G401.6 (cell line): ENCODE data around the gene LUC7L3.
"Not testable (repeated sequence)": the region's sequence is repeated elsewhere in the genome, so short reads cannot be mapped to it uniquely, and the experiment has no call there.

ENCODE experiments used
- FAIRE-seq: peaks from 2 replicates; lab custom pipeline; 2012; peaks lifted over from hg19 to GRCh38; lab: Jason Lieb, UNC

The LUC7L3 gene

DNA sequence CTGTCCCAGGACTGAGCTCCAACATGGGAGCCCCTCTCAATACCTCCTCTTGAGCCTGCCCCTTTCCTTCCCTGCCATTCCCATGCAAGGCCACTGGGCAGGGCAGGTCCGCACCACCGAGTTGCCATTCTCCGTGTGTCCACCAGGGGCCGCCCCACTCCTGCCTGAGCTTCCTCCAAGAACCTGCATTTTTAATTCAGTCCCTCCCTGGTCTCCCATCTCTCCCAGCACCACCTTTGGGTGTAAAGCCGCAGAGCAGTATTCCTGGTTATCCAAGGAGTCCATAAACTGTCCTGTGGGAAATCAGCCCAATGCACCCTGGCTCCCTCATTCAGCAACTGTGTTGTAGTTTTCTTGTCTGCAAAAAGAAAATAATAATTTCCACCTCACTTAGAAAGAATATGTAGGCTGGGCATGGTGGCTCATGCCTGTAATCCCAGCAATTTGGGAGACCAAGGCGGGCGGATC lies 63.8 kb downstream of the LUC7L3 start:
- FAIRE-seq: peak; percentile 8

DNA sequence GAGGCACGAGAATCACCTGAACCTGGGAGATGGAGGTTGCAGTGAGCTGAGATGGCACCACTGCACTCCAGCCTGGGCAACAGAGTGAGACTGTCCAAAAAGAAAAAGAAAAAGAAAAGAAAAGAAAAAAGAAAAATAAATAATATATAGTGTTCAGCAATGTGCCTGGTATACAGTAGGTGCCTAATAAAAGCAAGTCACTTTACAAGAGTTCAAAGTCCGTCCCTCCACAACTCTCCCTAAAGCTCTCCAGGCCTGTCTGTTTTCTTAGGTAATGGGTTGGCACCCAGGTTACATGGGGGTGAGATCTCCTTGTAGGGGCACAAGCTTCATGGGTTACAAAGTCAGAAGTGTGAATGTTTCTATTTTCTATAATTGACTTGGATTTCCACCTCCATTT lies 64.5 kb downstream of the LUC7L3 start:
- FAIRE-seq: no peak

DNA sequence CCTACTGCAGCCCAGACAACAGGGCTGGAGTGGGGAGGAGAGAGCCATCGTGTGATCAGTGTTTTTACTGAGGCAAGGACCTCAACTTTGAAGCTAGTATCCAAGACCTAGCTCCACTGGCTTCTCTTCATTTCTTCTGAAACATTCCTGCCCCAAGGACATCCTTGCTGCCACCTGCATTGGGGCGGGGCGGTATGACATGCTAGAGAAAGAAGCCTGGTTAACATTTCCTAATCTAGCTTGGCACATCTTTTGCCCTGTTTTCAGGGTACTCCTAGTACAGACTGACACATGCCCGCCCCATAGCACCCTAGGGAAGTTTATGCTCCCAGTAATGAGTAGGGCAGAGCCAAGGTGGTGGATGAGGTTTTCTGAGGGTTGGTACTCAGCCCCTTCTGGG lies 65.7 kb downstream of the LUC7L3 start:
- FAIRE-seq: no peak

DNA sequence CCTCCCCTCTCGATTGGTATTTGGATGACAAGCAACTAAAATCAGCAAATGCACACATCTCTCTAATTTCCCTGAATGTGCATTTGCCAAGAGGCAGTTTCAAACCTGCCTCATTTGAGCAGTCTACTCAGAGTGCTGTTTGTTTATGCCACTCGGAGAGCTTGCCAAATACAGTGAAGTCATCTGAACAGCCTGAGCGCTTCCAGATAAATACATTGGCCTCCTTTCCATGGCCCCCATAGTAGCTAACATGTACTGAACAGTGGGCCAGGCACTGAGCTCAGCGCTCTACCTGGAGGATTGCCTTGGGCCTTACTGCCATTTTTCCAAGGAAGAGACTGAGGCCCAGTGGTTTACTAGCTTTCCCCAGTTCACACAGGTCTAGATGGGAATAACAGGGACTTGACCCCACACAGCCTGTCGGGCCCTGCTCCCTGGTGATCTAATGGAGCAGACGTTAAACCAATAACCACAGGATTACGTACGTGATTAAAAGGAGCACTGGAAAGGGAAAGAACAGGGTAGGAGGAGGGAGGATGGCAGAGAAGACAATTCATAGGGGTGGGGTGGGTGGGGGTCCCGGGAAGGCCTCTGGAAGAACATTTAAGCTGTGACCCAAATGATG lies 66.7 kb downstream of the LUC7L3 start:
- FAIRE-seq: no peak

DNA sequence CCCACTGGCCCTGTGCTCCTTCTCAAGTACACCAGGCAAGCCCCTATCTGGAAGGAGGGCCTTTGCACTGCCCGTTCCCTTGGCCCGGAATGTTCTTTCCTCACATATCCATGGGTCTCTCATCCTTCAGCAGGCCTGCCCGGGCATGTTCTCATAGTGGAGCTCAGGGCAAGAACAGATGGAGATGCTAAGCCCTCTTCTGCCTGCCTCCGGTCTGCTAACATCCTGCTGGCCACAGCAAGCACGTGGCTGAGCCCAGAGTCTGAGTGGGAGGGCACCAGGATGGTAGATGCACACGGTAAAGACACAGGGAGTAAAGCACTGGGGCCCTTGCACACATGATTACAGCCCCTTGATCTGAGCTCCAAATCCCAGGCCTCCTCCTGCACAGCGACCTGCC lies 67.7 kb downstream of the LUC7L3 start:
- no peak for FAIRE-seq

DNA sequence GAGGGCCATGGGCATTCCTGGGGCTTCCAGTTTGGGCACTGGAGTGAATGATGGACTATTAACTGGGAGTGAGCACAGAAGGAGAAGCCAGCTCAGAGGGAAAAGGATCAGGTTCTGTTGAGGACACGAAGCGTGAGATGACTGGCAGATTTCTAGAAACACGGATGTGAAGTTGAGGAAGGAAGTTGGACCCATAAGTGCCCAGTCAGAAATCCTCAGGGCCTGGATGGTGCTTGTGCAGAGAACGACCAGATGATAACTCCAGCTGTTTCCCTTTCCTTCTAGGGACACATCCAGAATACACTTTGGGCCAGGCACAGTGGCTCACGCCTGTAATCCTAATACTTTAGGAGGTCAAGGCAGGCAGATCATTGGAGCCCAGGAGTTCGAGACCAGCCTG lies 71.2 kb downstream of the LUC7L3 start:
- FAIRE-seq: no peak

DNA sequence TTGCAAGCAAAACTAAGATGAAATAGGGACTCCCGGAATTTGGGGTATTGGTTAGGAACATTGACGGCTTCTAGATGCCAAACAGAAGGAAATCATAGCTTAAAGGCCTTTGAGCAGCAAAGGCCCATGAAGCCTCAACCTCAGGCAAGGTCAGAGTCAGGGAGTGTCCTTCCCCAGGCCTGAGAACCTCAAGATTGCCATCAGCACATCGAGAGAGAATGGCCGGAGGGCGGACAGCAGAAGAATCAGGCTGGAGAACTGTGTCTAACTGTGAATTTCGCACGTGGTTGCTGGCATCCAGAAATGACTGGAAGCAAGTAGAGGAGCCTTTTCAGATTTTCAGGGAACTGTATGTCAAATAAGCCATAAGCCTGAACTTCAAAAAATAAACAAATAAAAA lies 72.7 kb downstream of the LUC7L3 start:
- FAIRE-seq: no peak

DNA sequence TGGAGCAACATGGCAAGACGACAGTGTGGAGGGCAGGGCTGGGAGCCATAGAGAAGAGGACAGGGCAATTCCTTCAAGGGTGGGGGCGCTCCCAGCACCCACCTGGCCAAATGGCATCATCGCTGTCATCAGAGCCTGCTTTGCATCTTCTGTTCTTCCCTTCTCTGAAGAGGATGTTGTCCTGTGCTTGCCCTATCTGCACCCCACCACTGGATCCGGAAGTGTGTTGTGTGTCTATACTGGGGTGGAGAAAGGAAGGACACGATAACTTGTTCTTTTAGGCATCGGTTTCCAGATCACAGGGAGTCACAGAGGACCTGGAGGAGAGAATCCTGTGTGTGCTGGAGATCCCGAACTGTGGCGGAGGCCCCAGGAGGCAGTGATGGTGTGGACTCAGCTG lies 73.6 kb downstream of the LUC7L3 start:
- FAIRE-seq: no peak

DNA sequence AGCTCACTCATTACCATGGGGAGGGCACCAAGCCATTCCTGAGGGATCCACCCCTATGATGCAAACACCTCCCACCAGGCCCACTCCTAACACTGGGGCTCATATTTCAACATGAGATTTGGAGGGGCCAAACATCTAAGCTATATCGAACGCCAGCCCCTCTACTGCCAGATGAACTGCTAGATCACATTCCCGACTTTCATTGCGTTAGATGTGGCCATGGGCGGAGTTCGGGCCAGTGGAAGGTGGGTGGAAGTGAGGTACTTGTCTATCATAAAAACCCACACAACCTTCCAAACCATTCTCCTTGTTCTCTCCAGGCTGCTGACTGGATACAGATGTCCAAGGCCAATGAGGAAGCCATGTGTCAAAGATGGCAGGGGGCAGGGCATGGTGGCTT lies 75.0 kb downstream of the LUC7L3 start:
- FAIRE-seq: no peak

DNA sequence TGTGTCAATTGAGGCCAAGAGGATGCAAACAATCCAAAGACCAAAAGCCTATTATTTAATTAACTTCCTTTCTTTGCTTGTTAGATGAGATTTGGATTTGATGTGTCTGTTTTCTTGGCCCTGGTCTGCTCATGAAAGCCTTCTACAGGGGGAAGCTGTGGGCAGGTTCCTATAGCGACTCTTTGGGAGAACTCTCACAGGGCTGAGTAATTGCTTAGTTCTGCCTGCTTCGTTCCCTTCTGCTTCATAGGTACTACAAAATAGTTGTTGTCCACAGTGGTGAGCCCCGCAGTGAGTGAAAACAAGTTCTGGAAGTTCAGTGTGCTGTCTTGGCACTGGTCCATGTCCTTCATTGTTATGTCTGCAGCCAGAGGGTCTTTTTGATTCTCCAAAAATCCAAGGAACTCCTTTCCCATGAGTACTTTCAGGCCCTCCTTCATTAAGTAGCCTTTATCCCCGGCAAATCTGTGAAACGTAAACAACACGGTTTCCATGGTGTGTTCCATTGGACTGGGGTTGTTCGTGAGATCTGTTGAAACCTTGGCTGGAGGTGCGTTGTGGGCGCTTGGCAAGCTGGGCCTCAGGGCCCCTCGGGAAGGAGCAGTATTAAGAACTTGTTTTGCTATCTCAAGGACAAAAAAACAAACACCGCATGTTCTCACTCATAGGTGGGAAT lies 77.9 kb downstream of the LUC7L3 start:
- no peak for FAIRE-seq

DNA sequence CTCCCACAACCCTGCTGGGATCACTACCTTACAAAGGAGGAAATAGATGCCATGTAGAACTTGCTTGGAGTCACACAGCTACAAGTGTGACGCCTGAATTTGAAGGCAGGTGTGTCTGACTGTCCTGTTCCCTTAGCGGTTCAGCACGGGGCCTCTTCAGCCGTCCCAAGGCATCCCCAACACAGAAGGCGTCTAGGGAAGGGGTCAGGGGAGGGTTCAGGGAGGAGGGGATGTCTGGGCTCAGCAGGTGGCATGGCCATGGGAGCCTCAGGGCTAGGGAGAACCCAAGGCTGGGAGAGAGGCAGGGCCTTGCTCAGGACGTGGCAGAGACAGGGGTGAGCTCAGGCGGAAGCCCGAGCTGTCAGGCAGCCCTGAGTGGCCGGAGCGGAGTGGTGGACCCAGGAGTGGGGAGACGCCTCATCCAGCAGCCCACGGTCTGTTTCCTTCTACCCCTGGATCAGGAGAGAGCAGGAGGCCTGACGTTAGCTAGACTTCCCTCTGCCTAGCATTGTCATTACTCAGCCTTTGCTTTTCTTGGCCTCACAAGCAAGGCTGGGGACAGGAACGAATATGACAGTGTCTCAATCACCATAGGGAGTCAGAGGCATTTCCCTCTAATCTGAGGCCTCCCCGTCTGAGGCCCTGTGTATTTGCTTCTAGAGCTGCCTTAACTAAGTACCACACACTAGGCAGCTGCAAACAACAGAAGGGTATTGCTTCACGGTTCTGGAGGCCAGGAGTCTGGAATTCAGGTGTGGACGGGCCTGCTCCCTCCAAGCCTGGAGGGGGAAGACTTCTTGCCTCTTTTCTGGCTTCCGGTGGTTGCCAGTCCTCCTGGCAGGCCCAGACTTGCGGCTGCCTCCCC lies 79.3 kb downstream of the LUC7L3 start:
- no peak for FAIRE-seq

DNA sequence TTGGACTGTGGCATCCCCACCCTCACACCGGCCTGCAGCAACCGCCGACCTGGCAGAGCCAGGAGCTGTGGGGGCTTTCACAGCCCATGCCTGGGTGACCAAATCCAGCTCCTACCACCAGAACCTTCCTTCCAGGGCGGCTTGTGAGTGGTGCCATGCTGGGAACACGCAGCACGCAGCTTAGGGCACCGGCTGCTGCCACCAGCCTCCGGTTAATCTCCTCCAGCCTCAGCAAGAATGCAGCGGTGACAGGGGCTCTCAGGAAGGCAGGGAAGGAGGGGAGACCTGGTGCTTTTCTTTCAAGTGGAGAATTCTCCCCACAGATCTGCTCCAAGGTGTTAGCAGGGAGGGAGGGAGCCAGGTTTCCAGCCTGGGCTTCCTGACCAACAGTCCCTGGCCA lies 80.2 kb downstream of the LUC7L3 start:
- no peak for FAIRE-seq

DNA sequence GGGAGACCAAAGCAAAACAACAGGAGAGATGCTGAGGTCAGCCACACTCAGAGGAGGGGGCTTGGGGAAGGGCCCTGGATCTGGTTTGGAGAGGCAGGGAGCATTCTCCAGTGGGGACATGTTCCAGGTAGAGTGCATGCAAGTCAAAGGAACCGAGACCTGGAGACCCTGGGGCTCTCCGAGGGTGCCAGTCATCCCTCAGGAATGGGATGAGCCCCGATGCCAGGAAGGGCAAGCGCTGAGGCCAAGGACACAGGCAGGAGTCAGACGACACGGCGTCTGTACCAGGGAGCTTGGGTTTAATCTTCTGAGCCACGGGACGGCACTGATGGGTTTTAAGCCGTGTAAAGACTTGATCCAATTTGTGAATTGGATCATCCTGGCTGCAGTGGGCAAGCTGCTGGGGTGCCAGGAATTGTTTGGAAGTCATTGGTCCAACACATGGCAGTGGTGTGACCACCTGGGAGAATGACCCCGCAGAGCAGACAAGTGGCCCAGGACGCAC lies 80.8 kb downstream of the LUC7L3 start:
- FAIRE-seq: no peak

DNA sequence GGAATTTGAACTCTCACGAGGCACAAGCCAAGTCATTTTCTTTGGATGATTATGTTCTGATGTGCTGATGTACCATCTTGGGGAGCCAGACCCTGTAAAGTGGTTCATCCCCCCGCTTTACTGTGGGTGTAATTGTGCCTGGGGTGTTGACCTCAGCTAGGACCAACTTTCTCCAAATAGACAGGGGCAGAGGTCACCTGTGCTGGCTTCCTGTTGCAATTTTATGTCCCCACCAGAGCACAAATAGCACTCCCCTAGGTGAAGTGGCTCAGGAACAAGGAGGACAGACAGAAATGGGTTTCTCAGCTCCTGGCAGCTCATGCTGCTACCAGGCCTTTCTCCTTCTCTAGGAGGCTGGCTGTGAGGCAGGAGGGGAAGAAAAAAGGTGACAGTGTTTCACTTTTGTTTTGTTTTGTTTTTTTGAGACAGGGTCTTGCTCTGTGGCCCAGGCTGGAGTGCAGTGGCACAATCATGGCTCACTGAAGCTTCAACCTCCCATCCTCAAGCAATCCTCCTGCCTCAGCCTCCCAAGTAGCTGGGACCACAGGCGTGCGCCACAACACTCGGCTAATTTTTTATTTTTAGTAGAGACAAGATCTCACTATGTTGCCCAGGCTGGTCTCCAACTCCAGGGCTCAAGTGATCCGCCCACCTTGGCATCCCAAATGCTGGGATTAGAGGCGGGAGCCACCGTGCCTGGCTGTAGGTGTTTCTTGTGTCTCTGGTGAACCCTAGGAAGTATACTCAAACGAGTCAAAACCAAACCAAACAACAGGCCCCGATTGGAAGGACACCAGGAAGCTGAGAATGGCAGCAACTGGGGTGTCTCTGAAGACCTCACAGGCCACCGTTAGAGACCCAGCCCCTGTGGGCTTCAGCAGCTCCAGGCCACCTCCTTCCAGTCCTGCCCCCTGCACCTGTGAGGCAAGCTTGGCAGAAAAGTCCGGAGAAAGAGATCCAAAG lies 83.5 kb downstream of the LUC7L3 start:
- no peak for FAIRE-seq

DNA sequence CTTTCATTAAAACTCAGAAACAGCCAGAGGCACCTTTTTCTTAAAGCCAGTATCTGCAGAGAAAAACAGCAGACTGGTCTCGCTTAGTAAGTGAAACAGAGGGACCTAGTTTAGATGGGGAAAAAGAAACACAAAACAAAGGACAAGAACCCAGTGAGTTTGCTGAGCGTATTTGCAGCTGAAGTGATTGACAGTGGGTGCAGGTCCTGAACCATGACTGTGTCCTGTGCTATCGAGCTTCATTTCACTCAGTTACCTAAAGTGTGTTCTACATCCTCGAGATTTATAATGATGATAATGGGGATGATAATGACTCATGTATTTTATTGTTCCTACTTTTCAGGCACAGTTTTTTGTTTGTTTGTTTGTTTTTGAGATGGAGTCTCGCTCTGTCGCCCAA lies 84.3 kb downstream of the LUC7L3 start:
- FAIRE-seq: no peak

DNA sequence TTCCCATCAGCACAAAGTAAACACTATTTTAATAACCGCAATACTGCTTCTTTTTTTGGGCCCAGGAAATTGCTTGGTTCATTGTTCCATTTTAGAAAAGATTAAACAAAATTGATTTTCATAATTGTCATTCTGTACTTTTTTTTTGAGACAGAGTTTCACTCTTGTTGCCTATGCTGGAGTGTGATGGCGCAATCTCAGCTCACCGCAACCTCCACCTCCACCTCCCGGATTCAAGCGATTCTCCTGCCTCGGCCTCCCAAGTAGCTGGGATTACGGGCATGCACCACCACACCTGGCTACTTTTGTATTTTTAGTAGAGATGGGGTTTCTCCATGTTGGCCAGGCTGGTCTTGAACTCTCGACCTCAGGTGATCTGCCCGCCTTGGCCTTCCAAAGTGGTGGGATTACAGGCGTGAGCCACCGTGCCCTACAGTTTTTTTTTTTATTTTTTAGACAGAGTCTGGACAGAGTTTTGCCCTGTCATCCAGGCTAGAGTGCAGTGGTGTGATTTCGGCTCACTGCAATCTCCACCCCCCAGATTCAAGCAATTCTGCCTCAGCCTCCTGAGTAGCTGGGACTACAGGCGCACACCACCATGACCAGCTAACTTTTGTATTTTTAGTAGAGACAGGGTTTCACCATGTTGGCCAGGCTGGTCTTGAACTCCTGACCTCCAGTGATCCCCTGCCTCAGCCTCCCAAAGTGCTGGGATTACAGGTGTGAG lies 85.5 kb downstream of the LUC7L3 start:
- not testable (repeated sequence) for FAIRE-seq

DNA sequence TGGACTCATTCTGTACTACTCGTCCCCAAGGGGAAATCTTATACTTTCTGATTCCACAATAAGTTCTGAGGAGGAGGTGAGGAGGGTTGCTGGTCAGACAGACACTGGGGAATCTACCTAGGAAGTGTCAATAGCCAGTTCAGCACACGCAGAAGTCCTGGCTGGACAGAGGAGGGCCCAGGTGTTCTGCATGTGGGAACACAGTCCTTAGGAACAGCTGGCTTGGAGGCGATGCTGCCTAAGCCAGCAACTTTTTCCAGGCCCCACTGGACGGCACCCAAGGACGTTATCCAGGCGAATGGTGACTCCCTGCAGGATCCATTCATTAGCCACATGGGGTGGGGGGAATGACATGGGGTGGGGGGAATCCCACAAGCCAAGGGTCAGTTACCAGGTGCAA lies 86.1 kb downstream of the LUC7L3 start:
- no peak for FAIRE-seq
